22Rv1 (cell line): ENCODE data around the gene TTC7B.

Source experiments
- CTCF ChIP-seq: fragments of 450-650 bp; IDR thresholded peaks from 2 replicates; pipeline ENCODE4 v1.5.1; 2017; ENCODE audit warnings: mild to moderate bottlenecking
- ZFX ChIP-seq: fragments of 450-650 bp; IDR thresholded peaks from 2 replicates; pipeline ENCODE4 v1.6.1; 2017; ENCODE audit warnings: antibody characterized with exemption, borderline replicate concordance

- no peak for TF ChIP-seq CTCF
- TF ChIP-seq ZFX: no peak
Measured at GRCh38 chr14:90674043-90674670, 142.1 kb downstream of the TTC7B start.
